Neuronal stem cell (in vitro differentiated cells): Measurements from ENCODE around the gene DIP2C.

Experiments
- DNase-seq: peaks from one replicate; pipeline ENCODE4 v3.0.0-alpha.2; 2013; ENCODE audit warnings: low spot score
- H2AFZ ChIP-seq: one replicate; pipeline ENCODE4 v1.6.1; 2013; ENCODE audit warnings: mild to moderate bottlenecking, low read length, inconsistent platforms
- H2AK5ac ChIP-seq: 2 replicates; pipeline ENCODE4 v1.6.1; 2013; ENCODE audit warnings: low read depth, mild to moderate bottlenecking, inconsistent platforms, low read length, moderate library complexity, mixed read lengths
- H2BK120ac ChIP-seq: 2 replicates; pipeline ENCODE4 v1.6.1; 2013; ENCODE audit warnings: low read depth, mild to moderate bottlenecking, inconsistent platforms, low read length, moderate library complexity, mixed read lengths
- H2BK12ac ChIP-seq: one replicate; pipeline ENCODE4 v1.6.1; 2013; ENCODE audit warnings: low read length, inconsistent platforms
- H2BK15ac ChIP-seq: 2 replicates; pipeline ENCODE4 v1.6.1; 2013; ENCODE audit warnings: mild to moderate bottlenecking, low read length, inconsistent platforms, mixed read lengths
- H2BK5ac ChIP-seq: one replicate; pipeline ENCODE4 v1.6.1; 2013; ENCODE audit warnings: inconsistent platforms, mild to moderate bottlenecking, low read length, moderate library complexity
- H3K14ac ChIP-seq: one replicate; pipeline ENCODE4 v1.6.1; 2013; ENCODE audit warnings: low read length, inconsistent platforms
- H3K18ac ChIP-seq: 2 replicates; pipeline ENCODE4 v1.6.1; 2013; ENCODE audit warnings: low read length, inconsistent platforms
- H3K23ac ChIP-seq: 2 replicates; pipeline ENCODE4 v1.6.1; 2013; ENCODE audit warnings: low read depth, mild to moderate bottlenecking, mixed read lengths, low read length, inconsistent platforms; ENCODE audit not compliant: poor library complexity
- H3K27ac ChIP-seq: replicated peaks from 3 replicates; pipeline ENCODE4 v1.5.1; 2013; ENCODE audit warnings: low read length, inconsistent platforms
- H3K27me3 ChIP-seq, 3 experiments: 2 replicates each; pipeline ENCODE4 v1.6.1; 2013; ENCODE audit warnings: low read length in 3 of 3, mild to moderate bottlenecking in 2 of 3, inconsistent platforms in 1 of 3, low read depth in 1 of 3, mixed read lengths in 1 of 3, moderate library complexity in 1 of 3; ENCODE audit not compliant: control insufficient read depth in 3 of 3, insufficient read depth in 3 of 3
- H3K36me3 ChIP-seq, 2 donors: replicated peaks in 1 of 2; 2 replicates each; pipeline ENCODE4 v1.6.1; 2013; ENCODE audit warnings: low read length in 2 of 2; ENCODE audit not compliant: control insufficient read depth in 2 of 2, insufficient read depth in 2 of 2
- H3K4ac ChIP-seq: 2 replicates; pipeline ENCODE4 v1.6.1; 2013; ENCODE audit warnings: inconsistent platforms, mild to moderate bottlenecking, low read length, moderate library complexity
- H3K4me1 ChIP-seq, 2 donors: 1 replicate in 1 of 2; 2 replicates in 1 of 2; pipeline ENCODE4 v1.6.1; 2013; ENCODE audit warnings: low read length in 2 of 2, low read depth in 1 of 2; ENCODE audit not compliant: control insufficient read depth in 2 of 2, insufficient read depth in 1 of 2
- H3K4me2 ChIP-seq: one replicate; pipeline ENCODE4 v1.6.1; 2013; ENCODE audit warnings: mild to moderate bottlenecking, low read length, inconsistent platforms; ENCODE audit not compliant: insufficient read depth, poor library complexity, severe bottlenecking
- H3K4me3 ChIP-seq, 2 donors: 2 replicates each; pipeline ENCODE4 v1.5.1; 2013; ENCODE audit warnings: low read length in 2 of 2, mild to moderate bottlenecking in 2 of 2, inconsistent platforms in 1 of 2, moderate library complexity in 1 of 2
- H3K79me1 ChIP-seq: one replicate; pipeline ENCODE4 v1.6.1; 2013; ENCODE audit warnings: low read depth, mild to moderate bottlenecking, inconsistent platforms, low read length, moderate library complexity
- H3K9ac ChIP-seq: one replicate; pipeline ENCODE4 v1.6.1; 2013; ENCODE audit warnings: mild to moderate bottlenecking, low read depth, low read length, inconsistent platforms; ENCODE audit not compliant: poor library complexity
- H3K9me3 ChIP-seq, 2 donors: replicated peaks in 1 of 2; 2 replicates each; pipeline versions ENCODE3 to v1.6.1; 2013; ENCODE audit warnings: low read length in 2 of 2, mild to moderate bottlenecking in 2 of 2, inconsistent platforms in 1 of 2, low read depth in 1 of 2, mixed read lengths in 1 of 2, moderate library complexity in 1 of 2; ENCODE audit not compliant: control insufficient read depth in 2 of 2, insufficient read depth in 1 of 2
- H4K8ac ChIP-seq: one replicate; pipeline ENCODE4 v1.6.1; 2013; ENCODE audit warnings: low read depth, mild to moderate bottlenecking, inconsistent platforms, low read length, moderate library complexity
- H4K91ac ChIP-seq: one replicate; pipeline ENCODE4 v1.6.1; 2013; ENCODE audit warnings: low read length, low read depth, mild to moderate bottlenecking, inconsistent platforms; ENCODE audit not compliant: poor library complexity
- WGBS, 2 donors: extraction: QIAGEN DNeasy Blood & Tissue Kit; methylation state at CpG; one replicate each; pipeline ENCODE4 v1.1.7; 2013; ENCODE audit warnings: missing lambda C conversion rate in 2 of 2, mixed read lengths in 1 of 2; ENCODE audit not compliant: insufficient read length in 2 of 2, insufficient replicate concordance in 1 of 2; ENCODE audit errors: extremely low coverage in 2 of 2; 5-methylcytosine and 5-hydroxymethylcytosine counted together

The DIP2C gene

GRCh38 chr10:283140-283479 lies 406.4 kb downstream of the DIP2C start:
- no peak overlapping the region for H2BK15ac ChIP-seq
- no peak overlapping the region for H3K4ac ChIP-seq
- no CpG with 5 or more reads among the region's 8 CpGs for WGBS, 2 donors
- no peaks in the 10 kb centered on the region for H3K27me3 ChIP-seq
- H2BK120ac ChIP-seq, result no peak overlapping the region
- H3K27ac ChIP-seq, result no peak overlapping the region
- H3K18ac ChIP-seq, result no peak overlapping the region
- no peak overlapping the region for H3K9ac ChIP-seq
- H2BK5ac ChIP-seq, result no peak overlapping the region
- no peaks in the 10 kb centered on the region for H3K9me3 ChIP-seq
- no peak overlapping the region for H2AK5ac ChIP-seq
- H3K23ac ChIP-seq, result no peak overlapping the region
- no peak overlapping the region for H4K8ac ChIP-seq
- no peak overlapping the region for H3K4me3 ChIP-seq
- H3K14ac ChIP-seq, result no peak overlapping the region
- no peak overlapping the region for H2AFZ ChIP-seq
- no peak overlapping the region for H2BK12ac ChIP-seq
- H3K79me1 ChIP-seq, result no peaks in the 10 kb centered on the region
- no peaks in the 10 kb centered on the region for H3K4me1 ChIP-seq
- peaks cover 27 to 97% of the 10 kb centered on the region in 2 donors for H3K36me3 ChIP-seq
- DNase-seq, result no peak
- H3K4me2 ChIP-seq, result no peak overlapping the region
- no peak overlapping the region for H4K91ac ChIP-seq

GRCh38 chr10:282294-283139 lies 407.0 kb downstream of the DIP2C start:
- peak overlapping the region in 1 of 2 donors; percentile 34 for H3K4me3 ChIP-seq
- H3K9me3 ChIP-seq, result no peaks in the 10 kb centered on the region
- peak overlapping the region; percentile 11 for H2BK5ac ChIP-seq
- no peak overlapping the region for H2AFZ ChIP-seq
- H3K4ac ChIP-seq, result no peak overlapping the region
- peak overlapping the region; percentile 67 for H3K23ac ChIP-seq
- H3K79me1 ChIP-seq, result no peaks in the 10 kb centered on the region
- H2BK12ac ChIP-seq, result no peak overlapping the region
- no peak for DNase-seq
- no peak overlapping the region for H3K9ac ChIP-seq
- H3K14ac ChIP-seq, result no peak overlapping the region
- no peak overlapping the region for H4K8ac ChIP-seq
- no peaks in the 10 kb centered on the region for H3K27me3 ChIP-seq
- H3K18ac ChIP-seq, result no peak overlapping the region
- H3K27ac ChIP-seq, result no peak overlapping the region
- no CpG with 5 or more reads among the region's 7 CpGs for WGBS, 2 donors
- H2BK120ac ChIP-seq, result no peak overlapping the region
- H2BK15ac ChIP-seq, result no peak overlapping the region
- no peak overlapping the region for H3K4me2 ChIP-seq
- no peaks in the 10 kb centered on the region for H3K4me1 ChIP-seq
- no peak overlapping the region for H4K91ac ChIP-seq
- peaks cover 30 to 98% of the 10 kb centered on the region in 2 donors for H3K36me3 ChIP-seq
- no peak overlapping the region for H2AK5ac ChIP-seq

DNA sequence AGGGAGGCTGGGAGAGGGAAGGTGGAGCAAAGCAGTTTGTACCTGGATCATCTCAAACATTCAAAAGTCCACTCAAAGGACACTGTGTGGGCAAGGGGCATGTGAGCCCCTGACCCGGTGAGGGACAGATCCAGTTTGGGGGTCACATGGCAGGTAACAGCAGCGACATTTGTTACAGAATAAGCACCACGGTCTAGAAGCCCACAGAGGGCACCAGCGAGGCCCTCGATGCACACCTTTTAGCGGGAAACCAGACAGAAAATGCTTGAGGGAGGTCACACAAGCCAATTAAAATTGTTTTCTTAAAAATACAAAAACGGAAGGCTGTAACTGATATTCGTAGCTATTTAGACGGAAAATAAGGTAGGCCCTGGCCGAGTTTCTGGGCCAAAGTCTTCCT lies 409.8 kb downstream of the DIP2C start:
- Histone ChIP-seq H4K8ac (no peak overlapping the region), H2AK5ac (no peak overlapping the region), H3K4me3 (no peak overlapping the region), H3K36me3 (peaks cover 24 to 99% of the 10 kb centered on the region in 2 donors), H3K27me3 (no peaks in the 10 kb centered on the region), H3K14ac (no peak overlapping the region), H2BK15ac (no peak overlapping the region), H3K18ac (no peak overlapping the region), H3K23ac (no peak overlapping the region), H2AFZ (no peak overlapping the region), H3K4me2 (no peak overlapping the region), H4K91ac (no peak overlapping the region), H3K79me1 (no peaks in the 10 kb centered on the region), H3K27ac (no peak overlapping the region), H3K4ac (no peak overlapping the region), H2BK12ac (no peak overlapping the region), H2BK5ac (no peak overlapping the region), H2BK120ac (no peak overlapping the region), H3K9ac (no peak overlapping the region), H3K9me3 (no peaks in the 10 kb centered on the region), H3K4me1 (no peaks in the 10 kb centered on the region)
- no peak for DNase-seq
- WGBS, 2 donors, result no CpG with 5 or more reads among the region's 10 CpGs

GRCh38 chr10:279232-279631 lies 410.2 kb downstream of the DIP2C start:
- DNase-seq, result no peak
- no peaks in the 10 kb centered on the region for H3K27me3 ChIP-seq
- H3K36me3 ChIP-seq, result peaks cover 24 to 96% of the 10 kb centered on the region in 2 donors
- H2AK5ac ChIP-seq, result no peak overlapping the region
- no CpG with 5 or more reads among the region's 9 CpGs for WGBS, 2 donors
- H3K4me1 ChIP-seq, result no peaks in the 10 kb centered on the region
- no peak overlapping the region for H3K4me2 ChIP-seq
- no peak overlapping the region for H2BK15ac ChIP-seq
- H3K18ac ChIP-seq, result no peak overlapping the region
- H3K4me3 ChIP-seq, result no peak overlapping the region
- no peak overlapping the region for H2BK120ac ChIP-seq
- no peak overlapping the region for H3K23ac ChIP-seq
- no peak overlapping the region for H2BK12ac ChIP-seq
- no peak overlapping the region for H4K8ac ChIP-seq
- H2BK5ac ChIP-seq, result no peak overlapping the region
- no peak overlapping the region for H4K91ac ChIP-seq
- H3K14ac ChIP-seq, result no peak overlapping the region
- no peaks in the 10 kb centered on the region for H3K79me1 ChIP-seq
- no peak overlapping the region for H2AFZ ChIP-seq
- H3K9ac ChIP-seq, result no peak overlapping the region
- no peak overlapping the region for H3K4ac ChIP-seq
- no peaks in the 10 kb centered on the region for H3K9me3 ChIP-seq
- H3K27ac ChIP-seq, result no peak overlapping the region
